ENCODE data around the gene HAPLN1.

HAPLN1 gene

GRCh38 chr5:83715236-83716065 lies 5.2 kb downstream of the HAPLN1 start:
- no peak for DNase-seq

- DNase-seq: no peak
These were observed 5.8 kb downstream of the HAPLN1 start for GRCh38 chr5:83714810-83715209.

GRCh38 chr5:83711982-83712601 lies 8.6 kb downstream of the HAPLN1 start:
- DNase-seq: no peak

GRCh38 chr5:83709973-83710372 lies 10.7 kb downstream of the HAPLN1 start:
- no peak for DNase-seq

GRCh38 chr5:83708170-83708569 lies 12.5 kb downstream of the HAPLN1 start:
- no peak for DNase-seq

GRCh38 chr5:83703059-83703458 lies 17.6 kb downstream of the HAPLN1 start:
- no peak for DNase-seq

GRCh38 chr5:83701886-83702285 lies 18.8 kb downstream of the HAPLN1 start:
- no peak for DNase-seq

GRCh38 chr5:83689881-83690280 lies 30.8 kb downstream of the HAPLN1 start:
- DNase-seq: no peak

- no peak for DNase-seq
These were observed 32.4 kb downstream of the HAPLN1 start for GRCh38 chr5:83688281-83688680.

- no peak for DNase-seq
These were observed 33.5 kb downstream of the HAPLN1 start for GRCh38 chr5:83687124-83687619.

GRCh38 chr5:83686251-83686650 lies 34.4 kb downstream of the HAPLN1 start:
- DNase-seq: no peak

- DNase-seq: no peak
These were observed 36.8 kb downstream of the HAPLN1 start for GRCh38 chr5:83683836-83684235.

GRCh38 chr5:83672646-83673045 lies 48.0 kb downstream of the HAPLN1 start:
- no peak for DNase-seq

GRCh38 chr5:83672158-83672557 lies 48.5 kb downstream of the HAPLN1 start:
- DNase-seq: no peak

GRCh38 chr5:83665631-83666030 lies 55.0 kb downstream of the HAPLN1 start:
- no peak for DNase-seq

- DNase-seq: no peak
These were observed 58.1 kb downstream of the HAPLN1 start for GRCh38 chr5:83662558-83662957.

- DNase-seq: no peak
These were observed 62.7 kb downstream of the HAPLN1 start for GRCh38 chr5:83657807-83658525.

GRCh38 chr5:83654427-83654994 lies 66.1 kb downstream of the HAPLN1 start:
- no peak for DNase-seq

- DNase-seq: no peak
These were observed 67.0 kb downstream of the HAPLN1 start for GRCh38 chr5:83653669-83654068.

GRCh38 chr5:83645936-83646335 lies 74.7 kb downstream of the HAPLN1 start:
- no peak for DNase-seq

GRCh38 chr5:83644301-83644700 lies 76.4 kb downstream of the HAPLN1 start:
- DNase-seq: no peak

- no peak for DNase-seq
These were observed 78.7 kb downstream of the HAPLN1 start for GRCh38 chr5:83641946-83642345.

- DNase-seq: no peak
These were observed 80.7 kb downstream of the HAPLN1 start for GRCh38 chr5:83639911-83640310.

Data from bone marrow (tissue), 2 donors.